ENCODE measurements around the gene JARID2. TPM values are rescaled to one million over a fixed set of nuclear protein-coding genes. Genes with fewer than 3 reads are reported as not detected.

JARID2 gene
- total RNA-seq, 2 experiments from 2014 or later: 19.0 to 19.5 TPM

DNA sequence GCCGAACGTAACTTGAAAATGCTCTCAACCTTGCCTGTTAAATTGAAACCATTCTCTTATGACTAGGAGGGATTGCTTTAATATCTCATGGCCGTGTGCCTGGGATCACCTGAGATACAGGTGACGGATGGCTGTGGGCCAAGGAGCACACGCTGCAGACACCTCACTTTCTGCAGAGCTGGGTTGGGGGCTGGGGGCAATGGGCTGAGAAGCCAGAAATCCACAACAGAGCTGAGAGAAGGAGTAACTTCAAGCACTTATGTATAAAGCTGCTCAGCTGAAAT lies 246.1 kb downstream of the JARID2 start:
- BruUV-seq (replicated peaks): no TSS peak
- no peaks in the 10 kb centered on the region for H3K9me3 ChIP-seq (ENCODE audit: low read length)
- no peak for DNase-seq (ENCODE audit: low spot score)
- peaks cover 15% of the 10 kb centered on the region; the same call in 1 of the 2 replicates for H3K36me3 ChIP-seq (ENCODE audit: insufficient read depth, low read length)
- no peaks in the 10 kb centered on the region for H3K4me1 ChIP-seq (ENCODE audit: insufficient read depth, low read length, poor library complexity, severe bottlenecking)
- ChIA-PET POLR2A (interaction anchor here (1.1 kb wide), 1 partner anchor 80 kb away, joined by 3 read pairs; no protein-coding TSS in a partner anchor), CTCF (ENCODE audit: unreplicated experiment) (no interaction called here)
- no peaks in the 10 kb centered on the region for H3K9me2 ChIP-seq (ENCODE audit: insufficient read depth, low read length)
- no peak overlapping the region for H3K27ac ChIP-seq (ENCODE audit: low read depth, low read length, poor library complexity, severe bottlenecking)
- H4K20me1 ChIP-seq (ENCODE audit: insufficient read depth, low read length): no peaks in the 10 kb centered on the region
- H3K4me2 ChIP-seq (ENCODE audit: low read length): no peak overlapping the region
- no peak overlapping the region for H3K4me3 ChIP-seq (ENCODE audit: low read depth, low read length, poor library complexity, severe bottlenecking)
- intact Hi-C loops (cut with micrococcal nuclease; ENCODE audit: unreplicated experiment): no loop called here
- no peak overlapping the region for H2AFZ ChIP-seq (ENCODE audit: low read length)
- no peak for TF ChIP-seq EZH2phosphoT487 (IDR thresholded peaks at IDR 0.05; ENCODE audit: borderline replicate concordance, low read depth, low read length)
- TF ChIP-seq, protein P1, sequence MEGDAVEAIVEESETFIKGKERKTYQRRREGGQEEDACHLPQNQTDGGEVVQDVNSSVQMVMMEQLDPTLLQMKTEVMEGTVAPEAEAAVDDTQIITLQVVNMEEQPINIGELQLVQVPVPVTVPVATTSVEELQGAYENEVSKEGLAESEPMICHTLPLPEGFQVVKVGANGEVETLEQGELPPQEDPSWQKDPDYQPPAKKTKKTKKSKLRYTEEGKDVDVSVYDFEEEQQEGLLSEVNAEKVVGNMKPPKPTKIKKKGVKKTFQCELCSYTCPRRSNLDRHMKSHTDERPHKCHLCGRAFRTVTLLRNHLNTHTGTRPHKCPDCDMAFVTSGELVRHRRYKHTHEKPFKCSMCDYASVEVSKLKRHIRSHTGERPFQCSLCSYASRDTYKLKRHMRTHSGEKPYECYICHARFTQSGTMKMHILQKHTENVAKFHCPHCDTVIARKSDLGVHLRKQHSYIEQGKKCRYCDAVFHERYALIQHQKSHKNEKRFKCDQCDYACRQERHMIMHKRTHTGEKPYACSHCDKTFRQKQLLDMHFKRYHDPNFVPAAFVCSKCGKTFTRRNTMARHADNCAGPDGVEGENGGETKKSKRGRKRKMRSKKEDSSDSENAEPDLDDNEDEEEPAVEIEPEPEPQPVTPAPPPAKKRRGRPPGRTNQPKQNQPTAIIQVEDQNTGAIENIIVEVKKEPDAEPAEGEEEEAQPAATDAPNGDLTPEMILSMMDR (conservative IDR thresholded peaks at IDR 0.05; ENCODE audit: low read length): no peak
- H3K79me2 ChIP-seq (ENCODE audit: insufficient read depth, low read depth, low read length): no peaks in the 10 kb centered on the region

DNA sequence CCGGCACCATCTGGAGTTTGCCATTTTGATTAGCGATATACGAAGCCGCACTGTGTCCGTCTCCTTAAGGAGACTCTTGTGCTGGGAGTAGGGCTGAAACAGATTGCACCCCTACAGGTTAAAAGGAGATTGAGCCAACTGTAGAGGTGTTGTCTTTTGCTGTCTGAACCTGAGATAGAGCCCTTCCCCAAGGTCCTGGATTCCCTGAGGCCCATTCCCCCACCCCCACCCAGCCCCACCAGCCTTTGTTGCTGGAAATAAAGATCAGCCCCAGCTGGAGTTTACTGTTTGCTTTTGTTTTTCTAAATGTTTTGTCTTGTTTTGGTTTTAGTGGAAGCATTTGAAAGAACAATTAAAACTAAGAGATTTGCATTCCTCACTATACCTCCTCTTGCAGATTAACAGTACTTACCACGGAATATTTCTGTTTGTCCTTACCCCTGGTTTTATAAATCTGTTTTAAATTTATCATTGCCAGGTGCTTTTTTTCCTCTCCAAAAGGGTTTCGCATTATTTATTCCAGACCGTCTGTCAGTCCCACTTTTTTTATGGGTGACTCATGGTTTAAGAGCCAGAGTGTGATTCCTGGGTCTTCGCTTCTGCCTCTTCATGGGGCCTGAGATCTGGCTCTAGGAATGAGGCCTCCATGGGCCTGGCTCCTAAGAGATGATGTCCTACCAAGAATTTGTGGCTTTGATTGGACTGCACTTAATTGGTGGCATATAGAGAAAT lies 247.7 kb downstream of the JARID2 start:
- no peaks in the 10 kb centered on the region for H3K79me2 ChIP-seq (ENCODE audit: insufficient read depth, low read depth, low read length)

More for the DNA sequence above, 247.7 kb downstream of the JARID2 start:
- H3K4me2 ChIP-seq (ENCODE audit: low read length): no peak overlapping the region
- no peaks in the 10 kb centered on the region for H3K9me3 ChIP-seq (ENCODE audit: low read length)
- no peak for TF ChIP-seq EZH2phosphoT487 (IDR thresholded peaks at IDR 0.05; ENCODE audit: borderline replicate concordance, low read depth, low read length)
- TF ChIP-seq, protein P1 (conservative IDR thresholded peaks at IDR 0.05; ENCODE audit: low read length): no peak
- CTCF ChIA-PET (ENCODE audit: unreplicated experiment): no interaction called here
- H4K20me1 ChIP-seq (ENCODE audit: insufficient read depth, low read length): no peaks in the 10 kb centered on the region
- H2AFZ ChIP-seq (ENCODE audit: low read length): no peak overlapping the region
- no TSS peak for BruUV-seq (replicated peaks)
- DNase-seq (ENCODE audit: low spot score): no peak
- H3K27ac ChIP-seq (ENCODE audit: low read depth, low read length, poor library complexity, severe bottlenecking): no peak overlapping the region
- no peaks in the 10 kb centered on the region for H3K4me1 ChIP-seq (ENCODE audit: insufficient read depth, low read length, poor library complexity, severe bottlenecking)
- peaks cover 6% of the 10 kb centered on the region; the same call in 1 of the 2 replicates for H3K36me3 ChIP-seq (ENCODE audit: insufficient read depth, low read length)
- H3K9me2 ChIP-seq (ENCODE audit: insufficient read depth, low read length): no peaks in the 10 kb centered on the region
- POLR2A ChIA-PET: interaction anchor here (0.6 kb wide), 1 partner anchor 1324 kb away, joined by 4 read pairs; no protein-coding TSS in a partner anchor
- no peak overlapping the region for H3K4me3 ChIP-seq (ENCODE audit: low read depth, low read length, poor library complexity, severe bottlenecking)
- intact Hi-C loops (cut with micrococcal nuclease; ENCODE audit: unreplicated experiment): no loop called here
